Natural killer cell (primary cell): ENCODE results near the gene ARRB1. TPM values are rescaled to one million over a fixed set of nuclear protein-coding genes. Genes with fewer than 3 reads are reported as not detected.

Experiments
- ATAC-seq, 3 donors: fragments of 150-1000 bp in 2 of 3; fragments of 200-7000 bp in 1 of 3; cut with Tn5 transposase; 1 replicate in 1 of 3; 2 replicates in 2 of 3; pipeline ENCODE4 v1.10.0; 2021; ENCODE audit warnings: mild to moderate bottlenecking in 2 of 3, moderate library complexity in 2 of 3
- DNase-seq, 2 donors: peaks; one replicate each; pipeline versions ENCODE4 v3.0.0 to v3.0.0-alpha.2; 2013 to 2021; ENCODE audit warnings: mixed read lengths in 1 of 2
- H3K27ac ChIP-seq: one replicate; pipeline ENCODE4 v1.5.1; 2013; ENCODE audit warnings: mild to moderate bottlenecking, low read length
- H3K27me3 ChIP-seq: one replicate; pipeline ENCODE4 v1.6.1; 2013; ENCODE audit warnings: low read length; ENCODE audit not compliant: control insufficient read depth, insufficient read depth
- H3K36me3 ChIP-seq: one replicate; pipeline ENCODE4 v1.6.1; 2013; ENCODE audit warnings: low read length; ENCODE audit not compliant: control insufficient read depth, insufficient read depth
- H3K4me1 ChIP-seq: one replicate; pipeline ENCODE4 v1.6.1; 2013; ENCODE audit warnings: low read length; ENCODE audit not compliant: control insufficient read depth, insufficient read depth
- H3K4me3 ChIP-seq: one replicate; pipeline ENCODE4 v1.5.1; 2013; ENCODE audit warnings: low read length
- H3K9me3 ChIP-seq: one replicate; pipeline ENCODE4 v1.6.1; 2013; ENCODE audit warnings: low read length; ENCODE audit not compliant: control insufficient read depth, insufficient read depth
- H3K27ac Mint-ChIP-seq, 2 donors: one replicate each; pipeline ENCODE4 v1.8.0; 2022; ENCODE audit warnings: mild to moderate bottlenecking in 2 of 2, mixed read lengths in 2 of 2, moderate library complexity in 1 of 2
- H3K27me3 Mint-ChIP-seq, 2 donors: one replicate each; pipeline ENCODE4 v1.8.0; 2022; ENCODE audit warnings: low read depth in 2 of 2, mixed read lengths in 2 of 2
- H3K36me3 Mint-ChIP-seq: one replicate; pipeline ENCODE4 v1.8.0; 2022; ENCODE audit warnings: mixed read lengths
- H3K4me1 Mint-ChIP-seq, 2 donors: one replicate each; pipeline ENCODE4 v1.8.0; 2022; ENCODE audit warnings: mixed read lengths in 2 of 2
- H3K4me3 Mint-ChIP-seq: one replicate; pipeline ENCODE4 v1.8.0; 2022; ENCODE audit warnings: mild to moderate bottlenecking, moderate library complexity, mixed read lengths
- H3K9me3 Mint-ChIP-seq, 2 donors: one replicate each; pipeline ENCODE4 v1.8.0; 2022; ENCODE audit warnings: mixed read lengths in 2 of 2
- WGBS: methylation state at CpG from one replicate; pipeline ENCODE4 v1.1.7; 2013; ENCODE audit warnings: missing lambda C conversion rate; ENCODE audit not compliant: insufficient coverage; 5-methylcytosine and 5-hydroxymethylcytosine counted together
- intact Hi-C: fragments of 100-400 bp; cut with micrococcal nuclease; formaldehyde crosslinking; loops from one replicate; pipeline ENCODE4 v1.14.2; 2022
- total RNA-seq, 4 donors: library from RNA; stranded (reverse); fragments of 120-200 nt in 1 of 4; gene quantifications; one replicate each; pipeline versions ENCODE4 v1.2.3 to v1.2.4, GENCODE V29; 2013 to 2022
- TF ChIP-seq, protein P1 (sequence below): fragments of 200-600 bp; IDR thresholded peaks from one replicate; pipeline ENCODE4 v1.8.0; 2022; ENCODE audit warnings: antibody characterized with exemption

Gene ARRB1
- total RNA-seq, 3 donors from 2014 or later (not counting 1 experiment from before 2014, with no cell fraction given) = 128 to 200 (median 174) TPM

DNA sequence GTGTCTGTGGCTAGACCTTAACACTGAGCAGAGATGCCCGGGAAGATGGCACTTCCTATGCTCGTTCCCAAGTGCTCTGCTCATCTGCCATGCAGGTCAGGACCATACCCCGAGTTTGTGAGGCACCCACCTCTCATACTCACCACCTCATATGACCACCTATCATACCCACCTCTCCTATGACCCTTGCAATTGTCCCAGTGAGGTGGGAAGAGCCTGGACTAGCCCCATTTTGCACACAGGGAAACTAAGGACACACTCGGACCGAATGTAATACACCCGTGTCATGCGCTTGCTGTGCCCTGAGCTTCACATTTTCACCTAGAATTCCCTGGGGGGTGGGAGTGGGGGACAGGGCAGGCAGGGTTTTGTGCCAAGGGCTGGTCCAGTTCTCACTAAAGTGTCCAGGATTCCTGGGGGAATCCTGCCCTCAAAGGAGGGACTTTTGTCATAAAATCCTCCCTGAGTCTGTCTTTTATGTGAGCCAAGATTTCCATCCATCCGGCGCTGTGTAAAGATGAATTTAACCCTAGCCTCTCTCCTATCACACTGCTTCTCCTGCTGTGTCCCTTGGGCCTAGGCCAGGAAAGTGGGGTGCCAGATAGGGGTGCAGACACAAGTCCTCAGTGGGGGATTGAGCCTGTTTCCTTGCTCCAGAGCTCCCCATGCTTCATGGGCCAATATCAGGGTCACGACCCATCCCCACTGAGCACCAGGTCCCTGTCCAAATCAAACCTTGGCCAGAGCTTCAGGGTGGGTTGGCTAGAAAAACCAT is 90.9 kb downstream of the ARRB1 start:
- Histone ChIP-seq H3K27ac (peak overlapping the region; percentile 52), H3K4me3 (no peak overlapping the region), H3K9me3 (no peaks in the 10 kb centered on the region), H3K4me1 (peaks cover 62% of the 10 kb centered on the region), H3K27me3 (no peaks in the 10 kb centered on the region), H3K36me3 (peaks cover 3% of the 10 kb centered on the region)
- peak overlapping the region; percentile 28 for H3K4me3 Mint-ChIP-seq
- WGBS = 79% methylated on average over 10 of the region's 10 CpGs
- TF ChIP-seq, protein P1, sequence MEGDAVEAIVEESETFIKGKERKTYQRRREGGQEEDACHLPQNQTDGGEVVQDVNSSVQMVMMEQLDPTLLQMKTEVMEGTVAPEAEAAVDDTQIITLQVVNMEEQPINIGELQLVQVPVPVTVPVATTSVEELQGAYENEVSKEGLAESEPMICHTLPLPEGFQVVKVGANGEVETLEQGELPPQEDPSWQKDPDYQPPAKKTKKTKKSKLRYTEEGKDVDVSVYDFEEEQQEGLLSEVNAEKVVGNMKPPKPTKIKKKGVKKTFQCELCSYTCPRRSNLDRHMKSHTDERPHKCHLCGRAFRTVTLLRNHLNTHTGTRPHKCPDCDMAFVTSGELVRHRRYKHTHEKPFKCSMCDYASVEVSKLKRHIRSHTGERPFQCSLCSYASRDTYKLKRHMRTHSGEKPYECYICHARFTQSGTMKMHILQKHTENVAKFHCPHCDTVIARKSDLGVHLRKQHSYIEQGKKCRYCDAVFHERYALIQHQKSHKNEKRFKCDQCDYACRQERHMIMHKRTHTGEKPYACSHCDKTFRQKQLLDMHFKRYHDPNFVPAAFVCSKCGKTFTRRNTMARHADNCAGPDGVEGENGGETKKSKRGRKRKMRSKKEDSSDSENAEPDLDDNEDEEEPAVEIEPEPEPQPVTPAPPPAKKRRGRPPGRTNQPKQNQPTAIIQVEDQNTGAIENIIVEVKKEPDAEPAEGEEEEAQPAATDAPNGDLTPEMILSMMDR = no peak
- ATAC-seq = peak in 1 of 3 donors; percentile 2
- no peak for DNase-seq
- peaks cover 45 to 52% of the 10 kb centered on the region in 2 donors for H3K4me1 Mint-ChIP-seq
- H3K36me3 Mint-ChIP-seq = no peaks in the 10 kb centered on the region
- peak overlapping the region; percentile 74 to 93 for H3K27ac Mint-ChIP-seq
- H3K27me3 Mint-ChIP-seq = peaks cover 5 to 7% of the 10 kb centered on the region in 2 donors
- H3K9me3 Mint-ChIP-seq = no peaks in the 10 kb centered on the region
- intact Hi-C loops = no loop called here

DNA sequence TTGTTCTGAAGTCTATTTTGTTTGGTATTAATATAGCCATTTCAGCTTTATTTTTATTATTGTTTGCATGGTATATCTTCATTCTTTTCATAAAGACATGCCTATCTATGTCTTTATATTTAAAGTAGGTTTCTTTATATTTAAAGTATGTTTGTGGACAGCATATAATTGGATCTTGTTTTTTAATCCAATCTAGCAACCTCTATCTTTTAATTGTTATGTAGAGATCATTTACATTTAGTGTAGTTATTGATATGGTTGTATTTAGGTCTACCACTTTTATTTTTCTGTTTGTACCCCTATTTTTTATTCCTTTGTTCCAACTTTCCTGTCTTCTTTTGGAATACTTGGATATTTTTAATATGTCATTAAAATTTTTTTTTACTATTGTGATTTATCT is 97.1 kb downstream of the ARRB1 start:
- Mint-ChIP-seq H3K27ac (no peak overlapping the region), H3K27me3 (peaks cover 7 to 18% of the 10 kb centered on the region in 2 donors), H3K9me3 (no peaks in the 10 kb centered on the region), H3K4me1 (peaks cover under 1% of the 10 kb centered on the region in 2 donors), H3K4me3 (no peak overlapping the region), H3K36me3 (no peaks in the 10 kb centered on the region)
- TF ChIP-seq, protein P1 = no peak
- no peaks in the 10 kb centered on the region for H3K36me3 ChIP-seq
- DNase-seq = no peak
- H3K27ac ChIP-seq = no peak overlapping the region
- H3K4me3 ChIP-seq = no peak overlapping the region
- intact Hi-C loops = no loop called here
- peaks cover 2% of the 10 kb centered on the region for H3K27me3 ChIP-seq
- peaks cover 6% of the 10 kb centered on the region for H3K4me1 ChIP-seq
- ATAC-seq = no peak
- H3K9me3 ChIP-seq = no peaks in the 10 kb centered on the region

GRCh38 chr11:75249704-75250103 is 101.8 kb downstream of the ARRB1 start:
- ATAC-seq = no peak

More at GRCh38 chr11:75249704-75250103, 101.8 kb downstream of the ARRB1 start:
- Histone ChIP-seq H3K4me3 (no peak overlapping the region), H3K4me1 (peaks cover 3% of the 10 kb centered on the region), H3K27ac (no peak overlapping the region), H3K9me3 (no peaks in the 10 kb centered on the region), H3K27me3 (peaks cover 2% of the 10 kb centered on the region), H3K36me3 (no peaks in the 10 kb centered on the region)
- Mint-ChIP-seq H3K4me1 (peaks cover 0 to 7% of the 10 kb centered on the region in 2 donors), H3K9me3 (no peaks in the 10 kb centered on the region), H3K36me3 (no peaks in the 10 kb centered on the region), H3K27ac (no peak overlapping the region), H3K27me3 (peaks cover 9 to 26% of the 10 kb centered on the region in 2 donors), H3K4me3 (no peak overlapping the region)
- intact Hi-C loops = no loop called here
- WGBS = 71% methylated on average over 3 of the region's 3 CpGs
- TF ChIP-seq, protein P1 = no peak
- no peak for DNase-seq
